K562 treated with DMSO at 1 percent for 24 hours (cell line): ENCODE results near the gene ZDHHC3. TPM values are rescaled to one million over a fixed set of nuclear protein-coding genes. Genes with fewer than 3 reads are reported as not detected.

ENCODE experiments used
- total RNA-seq: library from RNA; unstranded; fragments of 300-600 nt; gene quantifications from 2 replicates; pipeline ENCODE4 v1.2.3, GENCODE V29; 2022; ENCODE audit warnings: low read depth; ENCODE audit not compliant: insufficient read depth

The ZDHHC3 gene, protein sequence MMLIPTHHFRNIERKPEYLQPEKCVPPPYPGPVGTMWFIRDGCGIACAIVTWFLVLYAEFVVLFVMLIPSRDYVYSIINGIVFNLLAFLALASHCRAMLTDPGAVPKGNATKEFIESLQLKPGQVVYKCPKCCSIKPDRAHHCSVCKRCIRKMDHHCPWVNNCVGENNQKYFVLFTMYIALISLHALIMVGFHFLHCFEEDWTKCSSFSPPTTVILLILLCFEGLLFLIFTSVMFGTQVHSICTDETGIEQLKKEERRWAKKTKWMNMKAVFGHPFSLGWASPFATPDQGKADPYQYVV
- 57.6 and 58.1 TPM in 2 replicates for total RNA-seq

DNA sequence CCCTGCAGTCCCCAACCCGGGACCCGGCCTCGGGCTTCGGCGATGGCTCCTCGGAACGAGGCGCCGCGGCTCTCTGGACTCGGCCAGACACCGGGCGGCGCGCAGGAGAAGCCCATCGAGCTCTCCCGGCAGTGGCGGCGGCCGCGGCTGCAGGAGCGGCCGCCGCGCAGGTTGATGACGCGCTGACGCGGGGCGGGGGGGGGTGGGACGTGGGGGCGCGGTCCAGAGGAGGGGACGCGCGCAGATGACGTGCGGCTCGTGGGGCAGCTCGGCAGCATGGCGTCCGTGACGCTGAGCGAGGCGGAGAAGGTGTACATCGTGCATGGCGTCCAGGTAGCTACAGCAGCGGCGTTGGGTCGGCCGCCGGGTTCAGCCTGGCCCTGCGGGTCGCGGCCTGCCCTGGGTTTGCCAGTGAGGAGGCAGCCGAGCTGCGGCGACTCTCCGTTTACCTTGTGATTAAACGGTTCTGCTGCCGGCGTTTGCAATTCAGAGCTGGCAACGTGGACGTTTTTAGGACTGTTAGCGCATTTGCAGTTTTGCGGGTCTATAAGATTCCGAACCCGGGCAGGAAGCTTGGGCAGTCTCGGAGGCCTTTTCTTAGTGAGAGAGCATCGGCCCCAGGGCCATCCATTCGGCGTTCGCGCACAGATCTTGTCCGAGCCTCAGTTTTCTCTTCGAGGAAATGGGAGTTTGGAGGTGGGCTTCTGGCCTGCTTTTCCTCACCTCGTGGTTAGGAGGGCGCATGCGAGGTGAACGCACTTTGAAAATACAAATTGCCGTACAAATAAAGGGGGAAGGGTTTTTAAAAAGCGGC is at the start of gene ZDHHC3, which contains the start of gene EXOSC7:
ZDHHC3 (minus strand) TSS at position 173 of the 814 bp plus-strand sequence. CDS start 16,738 bp downstream, outside the sequence.
EXOSC7 (plus strand) TSS at position 243 of the 814 bp plus-strand sequence; CDS start at position 277, 34 bp downstream.

Other genes with a start within 250 kb of the ZDHHC3 start
- gene ZNF501, start 246.5 kb downstream of the ZDHHC3 start, total RNA-seq: 1.3 and 2.5 TPM in 2 replicates
- gene KIAA1143, start 214.6 kb downstream of the ZDHHC3 start, total RNA-seq: 11.1 and 11.6 TPM in 2 replicates
- 12.9 and 14.3 TPM in 2 replicates for gene KIF15, start 214.4 kb downstream of the ZDHHC3 start, total RNA-seq
- gene TMEM42, start 114.3 kb downstream of the ZDHHC3 start, total RNA-seq: 1.3 TPM in 2 replicates
- not detected in 2 replicates for gene TGM4, start 101.6 kb downstream of the ZDHHC3 start, total RNA-seq
- 50.6 and 52.9 TPM in 2 replicates for gene EXOSC7, start 70 bp upstream of the ZDHHC3 start, total RNA-seq
- gene CLEC3B, start 50.1 kb upstream of the ZDHHC3 start, total RNA-seq: 0.37 TPM in 1 of 2 replicates, not detected in the other
- 10.2 and 10.3 TPM in 2 replicates for gene CDCP1, start 170.2 kb upstream of the ZDHHC3 start, total RNA-seq